Neural progenitor cell (in vitro differentiated cells): ENCODE data around the gene RIC1. TPM values are rescaled to one million over a fixed set of nuclear protein-coding genes. Genes with fewer than 3 reads are reported as not detected.
A peak's percentile ranks its signal among the peaks of the same experiment; 100 is the strongest.
"Not testable (repeated sequence)": the region's sequence is repeated elsewhere in the genome, so short reads cannot be mapped to it uniquely, and the experiment has no call there.

Source experiments
- DNase-seq: peaks from one replicate; pipeline ENCODE4 v3.0.0-alpha.2; 2016; ENCODE audit warnings: low spot score
- H2AFZ ChIP-seq: fragments of 200-600 bp; sonication (generic); replicated peaks from 2 replicates; pipeline ENCODE4 v1.6.1; 2016; ENCODE audit warnings: antibody characterized with exemption
- H3F3A ChIP-seq: fragments of 200-600 bp; sonication (generic); 2 replicates; pipeline ENCODE4 v1.6.1; 2016; ENCODE audit warnings: antibody characterized with exemption, low read depth
- H3K27ac ChIP-seq: fragments of 200-600 bp; sonication (generic); 2 replicates; pipeline ENCODE4 v1.5.1; 2016; ENCODE audit warnings: mild to moderate bottlenecking
- H3K27me3 ChIP-seq: fragments of 200-600 bp; sonication (generic); 2 replicates; pipeline ENCODE4 v1.6.1; 2016; ENCODE audit warnings: mild to moderate bottlenecking, moderate library complexity
- H3K36me3 ChIP-seq: fragments of 200-600 bp; sonication (generic); 2 replicates; pipeline ENCODE4 v1.5.1; 2016
- H3K4me1 ChIP-seq: fragments of 200-600 bp; sonication (generic); 2 replicates; pipeline ENCODE4 v1.6.1; 2016; ENCODE audit warnings: mixed run types
- H3K4me2 ChIP-seq: fragments of 200-600 bp; sonication (generic); 2 replicates; pipeline ENCODE4 v1.6.1; 2016
- H3K4me3 ChIP-seq: fragments of 200-600 bp; sonication (generic); 2 replicates; pipeline ENCODE4 v1.5.1; 2016
- H3K79me2 ChIP-seq: fragments of 200-600 bp; sonication (generic); 2 replicates; pipeline ENCODE4 v1.6.1; 2016; ENCODE audit warnings: low read depth
- H3K9ac ChIP-seq: fragments of 200-600 bp; sonication (generic); 2 replicates; pipeline ENCODE4 v1.6.1; 2016
- H3K9me3 ChIP-seq: fragments of 200-600 bp; sonication (generic); 2 replicates; pipeline ENCODE4 v1.5.1; 2016; ENCODE audit warnings: low read depth
- H4K20me1 ChIP-seq: fragments of 200-600 bp; sonication (generic); 2 replicates; pipeline ENCODE4 v1.6.1; 2016; ENCODE audit warnings: low read depth
- H3K27ac Mint-ChIP-seq: 3 replicates; pipeline ENCODE4 v1.8.0; 2021; ENCODE audit warnings: mixed read lengths
- H3K27me3 Mint-ChIP-seq: 2 replicates; pipeline ENCODE4 v1.8.0; 2022; ENCODE audit warnings: low read depth, mild to moderate bottlenecking, inconsistent platforms, moderate library complexity, mixed read lengths; ENCODE audit not compliant: insufficient read depth
- H3K36me3 Mint-ChIP-seq: 3 replicates; pipeline ENCODE4 v1.8.0; 2021; ENCODE audit warnings: mixed read lengths
- H3K4me1 Mint-ChIP-seq: 3 replicates; pipeline ENCODE4 v1.8.0; 2021; ENCODE audit warnings: mixed read lengths
- H3K4me3 Mint-ChIP-seq: 3 replicates; pipeline ENCODE4 v1.8.0; 2021; ENCODE audit warnings: mild to moderate bottlenecking, moderate library complexity, mixed read lengths
- H3K9me3 Mint-ChIP-seq: 3 replicates; pipeline ENCODE4 v1.8.0; 2020; ENCODE audit warnings: mixed read lengths
- CTCF ChIP-seq: fragments of 200-600 bp; sonication (generic); IDR thresholded peaks from 2 replicates; pipeline ENCODE4 v1.5.1; 2017; ENCODE audit warnings: antibody characterized with exemption, mild to moderate bottlenecking
- EZH2 ChIP-seq: fragments of 200-600 bp; sonication (generic); IDR thresholded peaks from 2 replicates; pipeline ENCODE4 v1.6.1; 2017; ENCODE audit warnings: antibody characterized with exemption, mild to moderate bottlenecking, moderate library complexity
- EZH2phosphoT487 ChIP-seq: fragments of 200-600 bp; sonication (generic); IDR thresholded peaks from 2 replicates; pipeline ENCODE4 v1.6.1; 2017; ENCODE audit warnings: antibody characterized with exemption
- total RNA-seq: library from RNA; depleted of rRNA; stranded (reverse); fragments of >200 nt; gene quantifications from 2 replicates; pipeline ENCODE4 v1.2.3, GENCODE V29; 2015; ENCODE audit warnings: low replicate concordance

RIC1 gene
- total RNA-seq: 27.4 and 31.9 TPM in 2 replicates

- peak within 1 kb of the TSS; percentile 89 for H3K4me2 ChIP-seq
- H3K27ac ChIP-seq: peak within 1 kb of the TSS; percentile 91
- H3K27me3 ChIP-seq: no peaks in the 10 kb centered on the region
- DNase-seq: peak; percentile 93
- TF ChIP-seq EZH2phosphoT487: no peak
- TF ChIP-seq CTCF: no peak
- no peak for TF ChIP-seq EZH2
- Mint-ChIP-seq H3K27ac (peak within 1 kb of the TSS; percentile 98), H3K4me1 (peaks cover 15% of the 10 kb centered on the region), H3K9me3 (peaks cover 4% of the 10 kb centered on the region), H3K4me3 (peak within 1 kb of the TSS; percentile 99), H3K36me3 (peaks cover 3% of the 10 kb centered on the region), H3K27me3 (peaks cover 3% of the 10 kb centered on the region)
- peak within 1 kb of the TSS; percentile 71 for H3K9ac ChIP-seq
- no peaks in the 10 kb centered on the region for H3K36me3 ChIP-seq
- peaks cover 26% of the 10 kb centered on the region for H4K20me1 ChIP-seq
- peaks cover 9% of the 10 kb centered on the region for H3K4me1 ChIP-seq
- H3K4me3 ChIP-seq: peak within 1 kb of the TSS; percentile 87
- H3K79me2 ChIP-seq: peaks cover 55% of the 10 kb centered on the region
- peak within 1 kb of the TSS; percentile 90 for H2AFZ ChIP-seq
- H3K9me3 ChIP-seq: no peaks in the 10 kb centered on the region
- H3F3A ChIP-seq: peaks cover 21% of the 10 kb centered on the region
Measured at GRCh38 chr9:5628530-5629311, at the start of gene RIC1. RIC1 (plus strand) TSS chr9:5629107; CDS start chr9:5629310, 203 bp downstream.

- Histone ChIP-seq H3K4me2 (no peak overlapping the region), H3K4me1 (no peaks in the 10 kb centered on the region), H3F3A (no peaks in the 10 kb centered on the region), H3K27me3 (no peaks in the 10 kb centered on the region), H3K79me2 (no peaks in the 10 kb centered on the region), H3K4me3 (no peak overlapping the region), H4K20me1 (no peaks in the 10 kb centered on the region), H2AFZ (no peak overlapping the region), H3K9me3 (no peaks in the 10 kb centered on the region), H3K9ac (no peak overlapping the region), H3K36me3 (no peaks in the 10 kb centered on the region), H3K27ac (no peak overlapping the region)
- Mint-ChIP-seq H3K36me3 (no peaks in the 10 kb centered on the region), H3K4me1 (no peaks in the 10 kb centered on the region), H3K27me3 (no peaks in the 10 kb centered on the region), H3K9me3 (no peaks in the 10 kb centered on the region), H3K4me3 (no peak overlapping the region), H3K27ac (no peak overlapping the region)
- TF ChIP-seq EZH2: no peak
- TF ChIP-seq EZH2phosphoT487: no peak
- TF ChIP-seq CTCF: no peak
- DNase-seq: no peak
Measured at GRCh38 chr9:5579881-5580280, 49.0 kb upstream of the RIC1 start.

- Histone ChIP-seq H3K4me2 (no peak overlapping the region), H3K27ac (no peak overlapping the region), H3K9ac (no peak overlapping the region), H3K4me1 (no peaks in the 10 kb centered on the region), H3K79me2 (no peaks in the 10 kb centered on the region), H3K9me3 (no peaks in the 10 kb centered on the region), H4K20me1 (no peaks in the 10 kb centered on the region), H3K36me3 (no peaks in the 10 kb centered on the region), H2AFZ (no peak overlapping the region), H3F3A (no peaks in the 10 kb centered on the region), H3K4me3 (no peak overlapping the region), H3K27me3 (no peaks in the 10 kb centered on the region)
- no peaks in the 10 kb centered on the region for H3K4me1 Mint-ChIP-seq
- no peaks in the 10 kb centered on the region for H3K9me3 Mint-ChIP-seq
- no peaks in the 10 kb centered on the region for H3K36me3 Mint-ChIP-seq
- no peak for DNase-seq
- no peak overlapping the region for H3K4me3 Mint-ChIP-seq
- H3K27ac Mint-ChIP-seq: no peak overlapping the region
- no peak for TF ChIP-seq EZH2
- no peaks in the 10 kb centered on the region for H3K27me3 Mint-ChIP-seq
Measured at GRCh38 chr9:5580650-5581049, 48.3 kb upstream of the RIC1 start.

- H4K20me1 ChIP-seq, H3K4me1 Mint-ChIP-seq, H3K36me3 Mint-ChIP-seq, H3K9ac ChIP-seq, H3F3A ChIP-seq, H3K79me2 ChIP-seq, DNase-seq, H3K9me3 ChIP-seq, H3K27ac Mint-ChIP-seq, H3K27me3 Mint-ChIP-seq, H3K4me3 ChIP-seq, H2AFZ ChIP-seq, H3K4me2 ChIP-seq, H3K9me3 Mint-ChIP-seq, H3K27ac ChIP-seq, H3K4me3 Mint-ChIP-seq, H3K4me1 ChIP-seq, H3K36me3 ChIP-seq, H3K27me3 ChIP-seq: not testable (repeated sequence)
Measured at GRCh38 chr9:5581706-5582105, 47.2 kb upstream of the RIC1 start.
